Measurements from ENCODE around the gene TIMP4. TPM values are rescaled to one million over a fixed set of nuclear protein-coding genes. Genes with fewer than 3 reads are reported as not detected.

Gene TIMP4
- total and polyA plus RNA-seq, 4 donors: 0.36 to 1.7 (median 0.76) TPM

- no peak for TF ChIP-seq TAF1 (conservative IDR thresholded peaks at IDR 0.05)
These were observed 24.2 kb upstream of the TIMP4 start (continued) for GRCh38 chr3:12182687-12183441.

GRCh38 chr3:12181806-12182205, 23.1 kb upstream of the TIMP4 start:
- peaks cover 0 to 3% (median 0%) of the 10 kb centered on the region in 4 donors for H3K4me1 ChIP-seq (ENCODE audit: control insufficient read depth in 4 of 4, insufficient read depth in 4 of 4, low read length in 3 of 4)
- H3K4me3 ChIP-seq (ENCODE audit: low read depth in 1 of 3, low read length in 3 of 3): no peak overlapping the region
- no peaks in the 10 kb centered on the region for H3K9me3 ChIP-seq (ENCODE audit: control insufficient read depth in 4 of 4, low read length in 3 of 4)
- DNase-seq (ENCODE audit: low spot score): no peak
- no peaks in the 10 kb centered on the region for H3K27me3 ChIP-seq (ENCODE audit: control insufficient read depth in 4 of 4, insufficient read depth in 4 of 4, low read length in 3 of 4)
- H3K9ac ChIP-seq (ENCODE audit: low read depth in 1 of 2, low read length in 2 of 2): no peak overlapping the region
- WGBS: 90% methylated on average over 2 of the region's 2 CpGs
- no peaks in the 10 kb centered on the region for H3K36me3 ChIP-seq (ENCODE audit: control insufficient read depth in 4 of 4, insufficient read depth in 3 of 4, low read depth in 1 of 4, low read length in 3 of 4)
- no peak for TF ChIP-seq TAF1 (conservative IDR thresholded peaks at IDR 0.05)
- no peak for TF ChIP-seq GABPA (IDR thresholded peaks at IDR 0.05 in 1 of 2, conservative IDR thresholded peaks at IDR 0.05 in 1 of 2)
- no peak for TF ChIP-seq HNF4G (IDR thresholded peaks at IDR 0.05)
- TF ChIP-seq, protein P1, sequence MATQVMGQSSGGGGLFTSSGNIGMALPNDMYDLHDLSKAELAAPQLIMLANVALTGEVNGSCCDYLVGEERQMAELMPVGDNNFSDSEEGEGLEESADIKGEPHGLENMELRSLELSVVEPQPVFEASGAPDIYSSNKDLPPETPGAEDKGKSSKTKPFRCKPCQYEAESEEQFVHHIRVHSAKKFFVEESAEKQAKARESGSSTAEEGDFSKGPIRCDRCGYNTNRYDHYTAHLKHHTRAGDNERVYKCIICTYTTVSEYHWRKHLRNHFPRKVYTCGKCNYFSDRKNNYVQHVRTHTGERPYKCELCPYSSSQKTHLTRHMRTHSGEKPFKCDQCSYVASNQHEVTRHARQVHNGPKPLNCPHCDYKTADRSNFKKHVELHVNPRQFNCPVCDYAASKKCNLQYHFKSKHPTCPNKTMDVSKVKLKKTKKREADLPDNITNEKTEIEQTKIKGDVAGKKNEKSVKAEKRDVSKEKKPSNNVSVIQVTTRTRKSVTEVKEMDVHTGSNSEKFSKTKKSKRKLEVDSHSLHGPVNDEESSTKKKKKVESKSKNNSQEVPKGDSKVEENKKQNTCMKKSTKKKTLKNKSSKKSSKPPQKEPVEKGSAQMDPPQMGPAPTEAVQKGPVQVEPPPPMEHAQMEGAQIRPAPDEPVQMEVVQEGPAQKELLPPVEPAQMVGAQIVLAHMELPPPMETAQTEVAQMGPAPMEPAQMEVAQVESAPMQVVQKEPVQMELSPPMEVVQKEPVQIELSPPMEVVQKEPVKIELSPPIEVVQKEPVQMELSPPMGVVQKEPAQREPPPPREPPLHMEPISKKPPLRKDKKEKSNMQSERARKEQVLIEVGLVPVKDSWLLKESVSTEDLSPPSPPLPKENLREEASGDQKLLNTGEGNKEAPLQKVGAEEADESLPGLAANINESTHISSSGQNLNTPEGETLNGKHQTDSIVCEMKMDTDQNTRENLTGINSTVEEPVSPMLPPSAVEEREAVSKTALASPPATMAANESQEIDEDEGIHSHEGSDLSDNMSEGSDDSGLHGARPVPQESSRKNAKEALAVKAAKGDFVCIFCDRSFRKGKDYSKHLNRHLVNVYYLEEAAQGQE (IDR thresholded peaks at IDR 0.05): no peak
- TF ChIP-seq RAD21 (IDR thresholded peaks at IDR 0.05): no peak
- TF ChIP-seq NR2F2 (IDR thresholded peaks at IDR 0.05): no peak
- TF ChIP-seq, protein P2, sequence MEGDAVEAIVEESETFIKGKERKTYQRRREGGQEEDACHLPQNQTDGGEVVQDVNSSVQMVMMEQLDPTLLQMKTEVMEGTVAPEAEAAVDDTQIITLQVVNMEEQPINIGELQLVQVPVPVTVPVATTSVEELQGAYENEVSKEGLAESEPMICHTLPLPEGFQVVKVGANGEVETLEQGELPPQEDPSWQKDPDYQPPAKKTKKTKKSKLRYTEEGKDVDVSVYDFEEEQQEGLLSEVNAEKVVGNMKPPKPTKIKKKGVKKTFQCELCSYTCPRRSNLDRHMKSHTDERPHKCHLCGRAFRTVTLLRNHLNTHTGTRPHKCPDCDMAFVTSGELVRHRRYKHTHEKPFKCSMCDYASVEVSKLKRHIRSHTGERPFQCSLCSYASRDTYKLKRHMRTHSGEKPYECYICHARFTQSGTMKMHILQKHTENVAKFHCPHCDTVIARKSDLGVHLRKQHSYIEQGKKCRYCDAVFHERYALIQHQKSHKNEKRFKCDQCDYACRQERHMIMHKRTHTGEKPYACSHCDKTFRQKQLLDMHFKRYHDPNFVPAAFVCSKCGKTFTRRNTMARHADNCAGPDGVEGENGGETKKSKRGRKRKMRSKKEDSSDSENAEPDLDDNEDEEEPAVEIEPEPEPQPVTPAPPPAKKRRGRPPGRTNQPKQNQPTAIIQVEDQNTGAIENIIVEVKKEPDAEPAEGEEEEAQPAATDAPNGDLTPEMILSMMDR (IDR thresholded peaks at IDR 0.05; ENCODE audit: low read depth, low read length, missing input control): no peak
- no peak for TF ChIP-seq FOXA1 (IDR thresholded peaks at IDR 0.05)
- no peak for TF ChIP-seq RXRA (IDR thresholded peaks at IDR 0.05)
- no peak for TF ChIP-seq ZBTB33 (IDR thresholded peaks at IDR 0.05)
- TF ChIP-seq, protein P3, sequence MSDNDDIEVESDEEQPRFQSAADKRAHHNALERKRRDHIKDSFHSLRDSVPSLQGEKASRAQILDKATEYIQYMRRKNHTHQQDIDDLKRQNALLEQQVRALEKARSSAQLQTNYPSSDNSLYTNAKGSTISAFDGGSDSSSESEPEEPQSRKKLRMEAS (IDR thresholded peaks at IDR 0.05): no peak
- TF ChIP-seq JUND (IDR thresholded peaks at IDR 0.05): no peak
- TF ChIP-seq YY1 (IDR thresholded peaks at IDR 0.05): no peak
- H3K27ac ChIP-seq (ENCODE audit: low read depth in 1 of 2, low read length in 2 of 2): no peak overlapping the region

Measured in liver (tissue), 9 donors.